NB4 (cell line): ENCODE data around the gene TBL1XR1.

ENCODE experiments used
- DNase-seq: peaks from one replicate; pipeline ENCODE4 v3.0.0; 2010; ENCODE audit warnings: low read depth
- H3K4me3 ChIP-seq: one replicate; pipeline ENCODE4 v1.5.1; 2011; ENCODE audit warnings: mild to moderate bottlenecking, low read depth, low read length, moderate library complexity
- MAX ChIP-seq: IDR thresholded peaks from 2 replicates; pipeline ENCODE4 v1.6.1; 2011; ENCODE audit warnings: low read depth, low read length
- MYC ChIP-seq: IDR thresholded peaks from 2 replicates; pipeline ENCODE4 v1.6.1; 2011; ENCODE audit warnings: low read depth, low read length
- POLR2A ChIP-seq: IDR thresholded peaks from 2 replicates; pipeline ENCODE4 v1.6.1; 2011; ENCODE audit warnings: mild to moderate bottlenecking; ENCODE audit not compliant: insufficient read length; ENCODE audit errors: extremely low read depth
- TF ChIP-seq, protein P1 (sequence below): IDR thresholded peaks from one replicate; pipeline ENCODE4 v1.5.1; 2012; ENCODE audit warnings: low read depth, low read length

TBL1XR1 gene

DNA sequence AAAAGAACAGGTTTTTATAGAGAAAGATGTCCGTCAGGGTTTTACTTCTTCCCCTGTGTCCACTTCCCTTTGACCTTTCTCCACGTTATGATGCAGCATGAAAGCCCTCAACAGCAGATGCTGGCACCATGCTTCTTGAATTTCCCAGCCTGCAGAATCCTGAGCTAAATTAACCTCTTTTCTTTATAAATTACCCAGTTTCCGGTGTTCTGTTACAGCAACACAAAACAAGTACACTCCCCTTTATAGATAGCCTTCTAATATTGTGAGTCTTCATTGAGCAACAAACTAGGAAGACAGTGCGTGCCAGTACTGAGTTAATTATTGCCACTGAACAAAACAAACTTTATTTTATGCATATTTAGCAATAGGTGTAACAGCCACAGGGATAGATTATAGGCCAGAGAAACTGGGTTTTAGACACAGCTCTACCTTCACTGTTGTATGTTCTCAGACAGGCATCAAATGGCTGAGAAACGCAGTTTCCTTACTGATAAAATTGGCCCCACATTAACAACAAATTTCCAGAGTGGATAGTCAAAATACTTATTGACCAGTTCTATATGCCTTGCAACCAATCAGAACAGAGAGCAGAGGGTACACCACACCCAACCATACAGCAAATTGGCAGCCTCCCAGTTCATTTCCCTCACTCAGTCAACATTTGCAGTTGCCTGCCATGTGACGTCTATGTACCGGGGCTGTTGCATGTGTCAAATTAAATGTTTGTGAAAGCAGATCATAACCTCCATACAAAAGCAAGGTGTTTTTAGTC is 14.4 kb upstream of the TBL1XR1 start:
- TF ChIP-seq MYC: no peak
- no peak overlapping the region for H3K4me3 ChIP-seq
- DNase-seq: no peak

GRCh38 chr3:177210744-177211502 is 13.6 kb upstream of the TBL1XR1 start:
- no peak for DNase-seq
- H3K4me3 ChIP-seq: no peak overlapping the region
- TF ChIP-seq, protein P1, sequence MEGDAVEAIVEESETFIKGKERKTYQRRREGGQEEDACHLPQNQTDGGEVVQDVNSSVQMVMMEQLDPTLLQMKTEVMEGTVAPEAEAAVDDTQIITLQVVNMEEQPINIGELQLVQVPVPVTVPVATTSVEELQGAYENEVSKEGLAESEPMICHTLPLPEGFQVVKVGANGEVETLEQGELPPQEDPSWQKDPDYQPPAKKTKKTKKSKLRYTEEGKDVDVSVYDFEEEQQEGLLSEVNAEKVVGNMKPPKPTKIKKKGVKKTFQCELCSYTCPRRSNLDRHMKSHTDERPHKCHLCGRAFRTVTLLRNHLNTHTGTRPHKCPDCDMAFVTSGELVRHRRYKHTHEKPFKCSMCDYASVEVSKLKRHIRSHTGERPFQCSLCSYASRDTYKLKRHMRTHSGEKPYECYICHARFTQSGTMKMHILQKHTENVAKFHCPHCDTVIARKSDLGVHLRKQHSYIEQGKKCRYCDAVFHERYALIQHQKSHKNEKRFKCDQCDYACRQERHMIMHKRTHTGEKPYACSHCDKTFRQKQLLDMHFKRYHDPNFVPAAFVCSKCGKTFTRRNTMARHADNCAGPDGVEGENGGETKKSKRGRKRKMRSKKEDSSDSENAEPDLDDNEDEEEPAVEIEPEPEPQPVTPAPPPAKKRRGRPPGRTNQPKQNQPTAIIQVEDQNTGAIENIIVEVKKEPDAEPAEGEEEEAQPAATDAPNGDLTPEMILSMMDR: no peak
- no peak for TF ChIP-seq MYC
- no peak for TF ChIP-seq MAX
- TF ChIP-seq POLR2A: no peak

- H3K4me3 ChIP-seq: no peak overlapping the region
- no peak for DNase-seq
- TF ChIP-seq POLR2A (no peak), MYC (no peak), MAX (no peak)
- TF ChIP-seq, protein P1: no peak
Observed at GRCh38 chr3:177209509-177209908, 12.2 kb upstream of the TBL1XR1 start.

- no peak for DNase-seq
- TF ChIP-seq POLR2A (no peak), MYC (no peak), MAX (no peak)
- TF ChIP-seq, protein P1: no peak
- no peak overlapping the region for H3K4me3 ChIP-seq
Observed at GRCh38 chr3:177208781-177209180, 11.5 kb upstream of the TBL1XR1 start.

DNA sequence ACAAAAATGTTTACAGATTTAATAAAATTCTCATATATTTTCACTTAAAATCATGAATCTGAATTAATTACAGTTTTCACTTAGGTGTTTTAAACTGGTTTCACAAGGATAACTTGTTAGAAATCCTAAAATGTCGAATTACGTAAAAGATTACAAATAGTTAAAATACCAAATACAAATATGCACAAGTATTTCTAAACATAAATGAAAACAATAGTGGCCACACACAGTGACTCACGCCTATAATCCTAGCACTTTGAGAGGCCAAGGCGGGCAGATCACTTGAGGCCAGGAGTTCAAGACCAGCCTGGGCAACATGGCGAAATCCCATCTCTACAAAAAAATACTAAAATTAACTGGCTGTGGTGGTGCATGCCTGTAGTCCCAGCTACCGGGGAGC is 10.9 kb upstream of the TBL1XR1 start:
- H3K4me3 ChIP-seq: no peak overlapping the region

DNA sequence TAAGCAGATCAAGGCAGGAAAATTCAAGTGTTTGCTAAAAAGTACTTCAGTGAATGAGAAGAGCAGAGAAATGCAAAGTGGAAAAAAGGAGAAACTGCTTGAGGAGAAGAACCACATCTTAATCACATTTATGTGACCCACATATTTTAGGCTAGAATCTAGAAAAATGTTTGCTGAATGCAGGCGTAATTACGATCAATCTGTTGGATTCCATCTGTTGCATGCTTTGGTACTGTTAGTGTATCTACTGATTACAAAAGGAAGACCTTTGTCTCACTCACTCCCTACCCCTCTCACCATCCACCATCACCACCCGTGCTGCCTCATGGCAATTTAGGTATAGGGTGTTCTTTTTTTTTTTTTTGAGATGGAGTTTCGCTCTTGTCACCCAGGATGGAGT is 9.7 kb upstream of the TBL1XR1 start:
- TF ChIP-seq MYC (no peak), MAX (no peak), POLR2A (no peak)
- TF ChIP-seq, protein P1: no peak
- no peak for DNase-seq
- no peak overlapping the region for H3K4me3 ChIP-seq

More for the DNA sequence above, 10.9 kb upstream of the TBL1XR1 start:
- DNase-seq: no peak
- TF ChIP-seq MYC (no peak), MAX (no peak), POLR2A (no peak)
- TF ChIP-seq, protein P1: no peak
